HG02623 (cell line): ENCODE results near the gene IL17RE.
A peak's percentile ranks its signal among the peaks of the same experiment; 100 is the strongest.

Experiments
- ATAC-seq: cut with Tn5 transposase; IDR thresholded peaks from one replicate; pipeline ENCODE4 v1.9.1; 2021; ENCODE audit warnings: moderate library complexity; ENCODE audit not compliant: unreplicated experiment

The IL17RE gene

DNA sequence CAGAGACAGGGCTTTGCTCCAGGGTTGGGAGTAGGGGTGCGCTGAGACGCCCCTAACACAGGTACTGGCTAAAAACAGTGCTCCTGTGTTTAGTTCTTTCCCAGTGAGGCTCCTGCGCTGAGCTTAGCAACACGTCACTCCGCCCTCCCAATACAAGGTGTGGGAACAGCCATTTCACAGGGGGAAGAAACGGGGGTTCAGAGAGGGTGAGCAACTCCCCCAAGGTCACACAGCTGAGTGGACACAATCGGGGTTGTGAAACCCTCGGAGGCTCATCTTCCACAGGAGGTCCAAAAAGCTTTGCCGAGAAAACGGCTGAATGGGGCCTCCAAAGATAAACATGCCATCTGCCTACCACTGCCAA lies 48.9 kb downstream of the IL17RE start:
- ATAC-seq = peak; percentile 11

DNA sequence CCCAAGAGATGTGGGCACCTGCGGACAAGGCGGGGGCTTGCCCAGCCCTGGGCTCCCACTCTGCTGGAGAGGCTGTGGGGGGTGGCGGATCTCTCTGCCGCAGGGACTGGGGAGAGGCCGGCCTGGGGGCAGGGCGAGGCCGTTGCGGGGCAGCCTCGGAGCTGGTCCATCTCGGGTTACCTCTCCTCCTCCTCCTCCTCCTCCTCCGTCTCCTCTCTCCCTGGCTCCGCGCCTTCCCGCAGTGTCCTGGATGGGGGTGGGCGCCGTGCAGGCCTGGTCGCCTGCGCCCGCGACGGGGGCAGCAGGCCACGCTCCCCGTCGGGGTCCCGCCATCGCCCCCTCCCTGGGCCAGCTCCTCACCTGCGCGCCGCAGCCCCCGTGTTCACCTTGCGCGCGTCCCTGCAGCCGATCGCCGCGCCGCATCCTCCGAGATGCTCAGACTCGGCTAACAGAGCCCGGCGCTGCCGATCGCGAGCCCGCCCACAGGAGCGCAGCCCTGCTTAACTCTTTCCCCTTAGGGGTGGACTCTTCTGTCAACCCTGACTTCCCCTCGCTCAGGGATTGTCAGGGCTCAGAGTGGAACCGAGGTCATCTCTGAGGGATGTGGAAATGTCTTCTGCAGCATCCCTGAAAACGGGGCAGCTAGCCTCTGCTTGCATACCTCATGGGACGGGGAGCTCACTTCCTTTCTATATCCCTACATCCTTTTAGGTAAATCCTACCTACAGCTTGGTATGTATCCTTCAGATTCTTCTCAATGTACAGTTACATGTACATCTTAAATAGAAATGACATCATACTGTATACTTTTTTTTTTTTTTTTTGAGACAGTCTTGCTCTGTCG lies 49.5 kb downstream of the IL17RE start, which contains the start of gene PRRT3:
Gene PRRT3 (minus strand): TSS at position 447 of the 844 bp plus-strand sequence. CDS start 2,293 bp downstream, outside the sequence.
- ATAC-seq = peak; percentile 51

DNA sequence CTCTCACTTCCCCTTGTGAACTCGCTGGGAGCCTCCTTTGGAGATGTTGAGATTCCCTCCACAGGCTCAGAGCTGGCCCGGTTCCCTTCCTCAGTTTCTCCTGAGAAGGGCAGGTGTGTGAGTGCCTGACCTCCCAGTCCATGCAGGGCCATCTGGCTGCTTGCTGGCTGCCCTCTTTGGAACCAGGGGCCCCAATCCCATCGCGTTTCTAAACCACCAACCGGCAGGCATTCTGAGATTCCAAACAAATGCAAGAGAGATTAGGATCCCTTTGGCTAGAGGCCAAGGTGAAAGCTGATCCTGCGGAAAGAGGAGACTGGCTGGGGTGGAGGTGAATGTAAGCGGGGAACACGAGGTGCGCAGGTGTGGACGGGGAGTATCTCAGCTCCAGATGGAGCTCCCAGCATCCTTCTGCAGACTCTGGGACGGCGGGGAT lies 52.4 kb downstream of the IL17RE start:
- no peak for ATAC-seq

DNA sequence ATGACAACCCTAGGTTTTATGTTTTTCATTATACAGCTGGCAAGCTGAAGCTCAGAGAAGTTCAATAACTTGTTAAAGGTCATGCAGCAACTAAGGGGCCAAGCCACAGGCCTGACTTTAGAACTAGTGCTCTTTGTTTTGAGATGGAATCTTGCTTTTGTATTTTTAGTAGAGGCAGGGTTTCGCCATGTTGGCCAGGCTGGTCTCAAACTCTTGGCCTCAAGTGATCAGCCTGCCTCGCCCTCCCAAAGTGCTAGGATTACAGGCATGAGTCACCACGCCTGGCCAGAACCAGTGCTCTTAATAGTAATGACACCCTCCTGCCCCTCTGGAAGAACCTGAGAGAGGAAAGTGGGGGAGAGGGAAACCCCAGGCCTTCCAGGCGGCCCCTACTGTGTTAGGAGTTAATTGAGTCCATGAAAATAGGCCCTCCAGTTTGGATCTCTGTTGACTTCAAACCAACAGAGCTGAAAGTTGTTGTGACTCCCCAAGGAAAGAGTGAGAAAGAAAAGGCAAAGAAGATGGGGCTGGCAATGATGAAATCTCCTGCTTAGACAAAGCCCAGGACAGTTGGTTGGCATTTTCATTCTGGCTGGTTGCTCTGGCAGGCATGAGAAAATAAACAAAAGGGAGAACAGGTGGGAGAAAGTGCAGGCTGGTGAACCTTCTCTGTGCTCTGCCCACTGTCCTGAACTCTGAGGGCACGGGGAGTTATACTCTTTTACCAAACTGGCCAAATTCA lies 53.1 kb downstream of the IL17RE start:
- ATAC-seq = no peak

DNA sequence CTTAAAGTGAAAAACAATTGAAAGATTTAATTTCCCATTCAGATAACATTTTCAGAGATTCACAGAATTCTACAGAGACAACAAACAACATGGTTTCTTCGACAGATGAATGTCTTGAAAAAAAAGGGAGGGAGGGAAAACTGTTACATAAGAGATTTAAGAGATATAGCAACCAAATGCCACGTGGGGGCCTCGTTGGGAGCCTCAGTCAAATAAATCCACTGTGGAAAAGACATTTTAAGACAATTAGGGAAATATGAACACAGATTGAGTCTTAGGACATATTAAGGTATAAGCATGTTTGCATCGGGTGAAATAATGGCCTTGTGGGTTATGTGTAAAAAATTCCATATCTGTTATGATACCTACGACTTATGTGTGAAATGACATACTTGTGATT lies 54.6 kb downstream of the IL17RE start:
- ATAC-seq = no peak

DNA sequence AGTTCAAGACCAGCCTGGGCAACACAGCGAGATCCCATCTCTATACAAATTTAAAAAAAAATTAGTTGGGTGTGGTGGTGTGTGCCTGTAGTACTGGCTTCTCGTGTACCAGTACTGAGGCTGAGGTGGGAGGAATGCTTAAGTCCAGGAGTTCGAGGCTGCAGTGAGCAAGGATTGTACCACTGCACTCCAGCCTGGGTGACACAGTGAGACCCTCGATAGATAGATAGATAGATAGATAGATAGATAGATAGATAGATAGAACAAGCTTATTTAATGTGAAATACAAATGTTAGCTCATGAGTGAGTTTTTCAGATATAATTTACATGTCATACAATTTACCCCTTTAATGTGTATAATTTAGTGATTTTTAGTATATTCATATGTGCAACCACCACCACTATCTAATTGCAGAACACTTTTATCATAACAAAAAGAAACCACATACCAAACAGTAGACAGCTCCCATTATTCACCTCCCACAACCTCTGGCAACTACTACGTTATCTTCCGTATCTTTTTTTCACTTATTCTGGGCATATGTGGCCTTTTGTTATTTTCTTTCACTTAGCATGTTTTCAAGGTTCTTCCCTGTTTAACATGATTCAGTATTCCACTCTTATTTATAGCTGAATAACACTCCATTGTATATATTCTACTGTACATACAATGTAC lies 62.7 kb downstream of the IL17RE start:
- ATAC-seq = no peak
